ENCODE measurements around the gene TTLL8. TPM values are rescaled to one million over a fixed set of nuclear protein-coding genes. Genes with fewer than 3 reads are reported as not detected.

Gene TTLL8
- total RNA-seq, 1 experiment from 2014 or later = not detected

DNA sequence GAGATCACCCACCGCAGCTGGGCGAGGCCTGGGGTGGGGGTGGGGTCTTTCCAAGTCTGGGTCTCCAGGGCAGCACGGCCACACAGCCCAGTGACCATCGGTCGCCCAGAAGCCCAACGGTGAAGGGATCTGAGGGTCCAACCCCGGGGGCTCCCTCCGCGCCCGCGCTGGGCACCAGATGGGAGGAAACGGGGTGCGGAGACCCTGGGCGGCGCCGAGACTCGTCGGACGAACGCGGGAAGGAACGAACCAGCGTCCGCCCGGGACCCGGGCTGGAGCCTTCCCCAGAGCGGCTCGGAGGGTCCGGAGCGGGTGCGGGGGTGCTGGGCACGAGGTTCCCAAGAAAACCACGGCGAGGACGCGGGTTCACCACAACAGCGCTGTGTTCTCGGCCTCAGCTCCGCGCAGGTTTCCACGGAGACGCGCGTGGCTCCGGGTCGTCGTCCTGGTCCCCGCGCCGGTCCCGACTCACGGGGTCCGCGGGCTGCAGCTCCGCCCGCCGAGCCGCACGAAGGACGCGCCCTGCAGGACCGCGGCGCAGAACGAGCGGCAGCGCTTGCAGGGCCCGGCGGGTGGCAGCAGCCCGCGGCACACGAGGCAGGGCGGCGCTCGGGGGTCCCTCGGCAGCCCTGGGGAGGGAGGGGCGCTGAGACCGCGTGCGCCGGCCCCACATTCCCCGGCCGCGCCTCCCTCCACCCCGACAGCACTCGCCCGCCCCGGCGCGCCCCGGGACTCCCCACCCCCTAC lies 43.3 kb downstream of the TTLL8 start:
- Mint-ChIP-seq H3K36me3 (ENCODE audit: insufficient read depth in 1 of 3, low read depth in 3 of 3) (no peaks in the 10 kb centered on the region), H3K9me3 (no peaks in the 10 kb centered on the region)

More for the DNA sequence above, 43.3 kb downstream of the TTLL8 start:
- no peak overlapping the region for H3K56ac ChIP-seq (ENCODE audit: insufficient read length, low read depth, low read length)
- H3K4me2 ChIP-seq (ENCODE audit: insufficient read depth, insufficient read length, low read length) = peak overlapping the region; percentile 45
- H2BK12ac ChIP-seq (ENCODE audit: insufficient read length, low read depth, low read length) = no peak overlapping the region
- no peak overlapping the region for H2BK120ac ChIP-seq (ENCODE audit: low read depth, low read length, poor library complexity, severe bottlenecking)
- no peak overlapping the region for H3K23ac ChIP-seq (ENCODE audit: insufficient read length, low read depth, low read length)
- H3K79me2 ChIP-seq (ENCODE audit: insufficient read depth, low read length) = no peaks in the 10 kb centered on the region
- no peak overlapping the region for H2BK5ac ChIP-seq (ENCODE audit: insufficient read length, low read length)
- no peak overlapping the region for H2AFZ ChIP-seq (ENCODE audit: low read length)
- Mint-ChIP-seq H3K4me3 (peak overlapping the region in 1 of 2 experiments; percentile 26; a peak in 1 of 5 replicates), H3K27me3 (ENCODE audit: low read depth) (peaks cover 59% of the 10 kb centered on the region), H3K4me1 (peaks cover 5 to 16% of the 10 kb centered on the region in 2 experiments; a peak in 3 of 4 replicates), H3K27ac (no peak overlapping the region)
- H3K4ac ChIP-seq (ENCODE audit: low read depth, low read length) = no peak overlapping the region
- peaks cover 4% of the 10 kb centered on the region for H3K23me2 ChIP-seq (ENCODE audit: insufficient read length, low read depth, low read length, poor library complexity, severe bottlenecking)
- peaks cover 12% of the 10 kb centered on the region; the same call in 1 of the 2 replicates for H3K27me3 ChIP-seq (ENCODE audit: insufficient read depth, low read length)
- no peak overlapping the region for H2BK15ac ChIP-seq (ENCODE audit: low read depth, low read length)
- H3K9me3 ChIP-seq (ENCODE audit: control insufficient read depth, low read depth, low read length) = no peaks in the 10 kb centered on the region
- H4K20me1 ChIP-seq (ENCODE audit: control insufficient read depth, insufficient read depth, insufficient read length) = no peaks in the 10 kb centered on the region
- H4K91ac ChIP-seq (ENCODE audit: insufficient read length, low read depth, low read length) = no peak overlapping the region
- H4K8ac ChIP-seq (replicated peaks; ENCODE audit: insufficient read length, low read depth, low read length) = no peak overlapping the region
- no peaks in the 10 kb centered on the region for H3K79me1 ChIP-seq (ENCODE audit: insufficient read depth, low read depth, low read length, poor library complexity, severe bottlenecking)
- H3K14ac ChIP-seq (ENCODE audit: insufficient read depth, low read length) = peak overlapping the region; percentile 59
- no peak overlapping the region for H4K5ac ChIP-seq (ENCODE audit: insufficient read length, low read depth, low read length)
- H2BK20ac ChIP-seq (ENCODE audit: low read depth, low read length, poor library complexity, severe bottlenecking) = no peak overlapping the region
- no peak overlapping the region for H3K18ac ChIP-seq (ENCODE audit: insufficient read length, low read depth, low read length)
- no peak overlapping the region for H3K27ac ChIP-seq (ENCODE audit: insufficient read length, low read depth, low read length)
- no CpG with 5 or more reads among the region's 91 CpGs for WGBS (ENCODE audit: extremely low coverage, insufficient read length, low lambda C conversion rate)
- no peak overlapping the region for H3K9ac ChIP-seq (ENCODE audit: extremely low read depth, insufficient read length, low read length)
- DNase-seq = peak; percentile 28
- H3K4me1 ChIP-seq (ENCODE audit: insufficient read depth, low read length) = no peaks in the 10 kb centered on the region
- TF ChIP-seq, protein P1, sequence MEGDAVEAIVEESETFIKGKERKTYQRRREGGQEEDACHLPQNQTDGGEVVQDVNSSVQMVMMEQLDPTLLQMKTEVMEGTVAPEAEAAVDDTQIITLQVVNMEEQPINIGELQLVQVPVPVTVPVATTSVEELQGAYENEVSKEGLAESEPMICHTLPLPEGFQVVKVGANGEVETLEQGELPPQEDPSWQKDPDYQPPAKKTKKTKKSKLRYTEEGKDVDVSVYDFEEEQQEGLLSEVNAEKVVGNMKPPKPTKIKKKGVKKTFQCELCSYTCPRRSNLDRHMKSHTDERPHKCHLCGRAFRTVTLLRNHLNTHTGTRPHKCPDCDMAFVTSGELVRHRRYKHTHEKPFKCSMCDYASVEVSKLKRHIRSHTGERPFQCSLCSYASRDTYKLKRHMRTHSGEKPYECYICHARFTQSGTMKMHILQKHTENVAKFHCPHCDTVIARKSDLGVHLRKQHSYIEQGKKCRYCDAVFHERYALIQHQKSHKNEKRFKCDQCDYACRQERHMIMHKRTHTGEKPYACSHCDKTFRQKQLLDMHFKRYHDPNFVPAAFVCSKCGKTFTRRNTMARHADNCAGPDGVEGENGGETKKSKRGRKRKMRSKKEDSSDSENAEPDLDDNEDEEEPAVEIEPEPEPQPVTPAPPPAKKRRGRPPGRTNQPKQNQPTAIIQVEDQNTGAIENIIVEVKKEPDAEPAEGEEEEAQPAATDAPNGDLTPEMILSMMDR (conservative IDR thresholded peaks at IDR 0.05) = no peak
- H2AK5ac ChIP-seq (ENCODE audit: insufficient read length, low read length) = no peak overlapping the region
- H3T11ph ChIP-seq (ENCODE audit: low read length) = no peak overlapping the region
